Liver (tissue), 9 donors: Measurements from ENCODE around the gene BTRC. TPM values are rescaled to one million over a fixed set of nuclear protein-coding genes. Genes with fewer than 3 reads are reported as not detected.

Experiments used
- DNase-seq: peaks from one replicate; pipeline ENCODE4 v3.0.0-alpha.2; 2017; ENCODE audit warnings: low spot score
- H3K27ac ChIP-seq, 2 donors: one replicate each; pipeline ENCODE4 v1.7.0; 2013; ENCODE audit warnings: inconsistent platforms in 2 of 2, low read length in 2 of 2, control low read depth in 1 of 2, low read depth in 1 of 2, mild to moderate bottlenecking in 1 of 2
- H3K27me3 ChIP-seq, 4 donors: one replicate each; pipeline versions ENCODE4 v1.6.1 to v1.7.0; 2013; ENCODE audit warnings: low read length in 3 of 4, inconsistent platforms in 1 of 4, mild to moderate bottlenecking in 1 of 4, moderate library complexity in 1 of 4; ENCODE audit not compliant: control insufficient read depth in 4 of 4, insufficient read depth in 4 of 4
- H3K36me3 ChIP-seq, 4 donors: one replicate each; pipeline versions ENCODE4 v1.6.1 to v1.7.0; 2013; ENCODE audit warnings: low read length in 3 of 4, mild to moderate bottlenecking in 3 of 4, low read depth in 1 of 4, moderate library complexity in 1 of 4; ENCODE audit not compliant: control insufficient read depth in 4 of 4, insufficient read depth in 3 of 4
- H3K4me1 ChIP-seq, 4 donors: one replicate each; pipeline versions ENCODE4 v1.6.1 to v1.7.0; 2013; ENCODE audit warnings: low read length in 3 of 4, mild to moderate bottlenecking in 3 of 4, moderate library complexity in 1 of 4; ENCODE audit not compliant: control insufficient read depth in 4 of 4, insufficient read depth in 4 of 4
- H3K4me3 ChIP-seq, 3 donors: one replicate each; pipeline versions ENCODE4 v1.6.1 to v1.7.0; 2013; ENCODE audit warnings: low read length in 3 of 3, control low read depth in 1 of 3, low read depth in 1 of 3, mild to moderate bottlenecking in 1 of 3
- H3K9ac ChIP-seq, 2 donors: one replicate each; pipeline ENCODE4 v1.7.0; 2013; ENCODE audit warnings: low read length in 2 of 2, mild to moderate bottlenecking in 2 of 2, moderate library complexity in 2 of 2, control low read depth in 1 of 2, low read depth in 1 of 2
- H3K9me3 ChIP-seq, 4 donors: one replicate each; pipeline versions ENCODE4 v1.6.1 to v1.7.0; 2013; ENCODE audit warnings: low read length in 3 of 4; ENCODE audit not compliant: control insufficient read depth in 4 of 4
- ATF3 ChIP-seq: IDR thresholded peaks from 2 replicates; pipeline ENCODE4 v1.6.1; 2016; ENCODE audit warnings: antibody characterized with exemption
- CTCF ChIP-seq: fragments of 150-350 bp; IDR thresholded peaks from 2 replicates; pipeline ENCODE4 v1.5.1; 2017; ENCODE audit warnings: improper control_type of control experiment, low read depth, low read length; ENCODE audit not compliant: missing input control
- EGR1 ChIP-seq, 2 donors: IDR thresholded peaks; 2 replicates each; pipeline ENCODE4 v1.6.1; 2016 to 2018; ENCODE audit warnings: antibody characterized with exemption in 2 of 2, low read depth in 2 of 2
- FOXA1 ChIP-seq: IDR thresholded peaks from 2 replicates; pipeline ENCODE4 v1.6.1; 2016; ENCODE audit warnings: antibody characterized with exemption
- FOXA2 ChIP-seq: IDR thresholded peaks from 2 replicates; pipeline ENCODE4 v1.6.1; 2016; ENCODE audit warnings: antibody characterized with exemption
- GABPA ChIP-seq, 2 donors: IDR thresholded peaks in 1 of 2; conservative IDR thresholded peaks in 1 of 2; 2 replicates each; pipeline ENCODE4 v1.6.1; 2016; ENCODE audit warnings: antibody characterized with exemption in 2 of 2, mild to moderate bottlenecking in 1 of 2, moderate library complexity in 1 of 2
- HNF4A ChIP-seq, 2 donors: conservative IDR thresholded peaks; 2 replicates each; pipeline ENCODE4 v1.6.1; 2016; ENCODE audit warnings: antibody characterized with exemption in 2 of 2, mild to moderate bottlenecking in 2 of 2
- MAX ChIP-seq: IDR thresholded peaks from 2 replicates; pipeline ENCODE4 v1.6.1; 2016; ENCODE audit warnings: antibody characterized with exemption
- NR2F2 ChIP-seq: IDR thresholded peaks from 2 replicates; pipeline ENCODE4 v1.6.1; 2016; ENCODE audit warnings: antibody characterized with exemption
- RAD21 ChIP-seq, 2 donors: IDR thresholded peaks; 2 replicates each; pipeline ENCODE4 v1.6.1; 2016; ENCODE audit warnings: antibody characterized with exemption in 2 of 2, mild to moderate bottlenecking in 2 of 2
- RXRA ChIP-seq, 2 donors: IDR thresholded peaks; 2 replicates each; pipeline ENCODE4 v1.6.1; 2017 to 2018; ENCODE audit warnings: antibody characterized with exemption in 2 of 2, mild to moderate bottlenecking in 1 of 2
- SP1 ChIP-seq: IDR thresholded peaks from 2 replicates; pipeline ENCODE4 v1.6.1; 2018; ENCODE audit warnings: antibody characterized with exemption, mild to moderate bottlenecking
- WGBS: extraction: QIAGEN DNeasy Blood & Tissue Kit; methylation state at CpG from one replicate; pipeline ENCODE4 v1.1.7; 2013; 5-methylcytosine and 5-hydroxymethylcytosine counted together
- polyA plus RNA-seq, 2 donors: library from polyadenylated mRNA; stranded (reverse) in 1 of 2; unstranded in 1 of 2; fragments of 200-250 nt in 1 of 2; fragments of >200 nt in 1 of 2; fragmentation: Nextera tagmentation in 1 of 2; extraction: Ambion mirVana in 1 of 2; gene quantifications; one replicate each; pipeline versions ENCODE4 v1.2.1 to v1.2.3, GENCODE V29; 2013 to 2015
- total RNA-seq, 2 donors: library from RNA; depleted of rRNA; stranded (reverse); fragments of >200 nt; gene quantifications; one replicate each; pipeline ENCODE4 v1.2.3, GENCODE V29; 2014
- donor health status: healthy.
- donor health status: healthy.
- donor health status: healthy.
- donor health status: healthy.
- donor health status: healthy.

BTRC gene
- total and polyA plus RNA-seq, 4 donors = 2.7 to 28.2 (median 5.9) TPM

GRCh38 chr10:101513733-101514132 is 159.8 kb downstream of the BTRC start:
- DNase-seq = no peak
- H3K27ac ChIP-seq = no peak overlapping the region

GRCh38 chr10:101525848-101526247 is 171.9 kb downstream of the BTRC start:
- Histone ChIP-seq H3K9me3 (no peaks in the 10 kb centered on the region), H3K4me1 (no peaks in the 10 kb centered on the region), H3K9ac (no peak overlapping the region), H3K36me3 (peaks cover 0 to 4% (median under 1%) of the 10 kb centered on the region in 4 donors), H3K27ac (no peak overlapping the region), H3K4me3 (no peak overlapping the region), H3K27me3 (no peaks in the 10 kb centered on the region)
- no peak for TF ChIP-seq FOXA1
- TF ChIP-seq EGR1 (IDR thresholded peaks at IDR 0.05; ENCODE audit: low read depth in 2 of 2) = no peak
- no peak for TF ChIP-seq MAX
- no peak for TF ChIP-seq SP1
- TF ChIP-seq ATF3 = no peak
- no peak for TF ChIP-seq HNF4A (conservative IDR thresholded peaks at IDR 0.05)
- 94% methylated on average over 6 of the region's 6 CpGs for WGBS
- DNase-seq = no peak

More at GRCh38 chr10:101513733-101514132, 159.8 kb downstream of the BTRC start:
- Histone ChIP-seq H3K9me3 (peaks cover 0 to 2% (median 0%) of the 10 kb centered on the region in 4 donors), H3K4me3 (no peak overlapping the region), H3K9ac (no peak overlapping the region), H3K27me3 (no peaks in the 10 kb centered on the region), H3K36me3 (peaks cover 0 to 2% (median 0%) of the 10 kb centered on the region in 4 donors), H3K4me1 (no peaks in the 10 kb centered on the region)
- TF ChIP-seq SP1 (no peak), NR2F2 (no peak), FOXA2 (no peak), GABPA (IDR thresholded peaks at IDR 0.05 in 1 of 2, conservative IDR thresholded peaks at IDR 0.05 in 1 of 2) (no peak)
- WGBS = 97% methylated on average over 2 of the region's 2 CpGs

- Histone ChIP-seq H3K4me3 (no peak overlapping the region), H3K27ac (no peak overlapping the region), H3K9me3 (no peaks in the 10 kb centered on the region), H3K9ac (no peak overlapping the region), H3K4me1 (no peaks in the 10 kb centered on the region), H3K36me3 (peaks cover 5 to 13% (median 8%) of the 10 kb centered on the region in 4 donors), H3K27me3 (no peaks in the 10 kb centered on the region)
- DNase-seq = no peak
- whole genome bisulfite sequencing = 89% methylated on average over 1 of the region's 1 CpG
- TF ChIP-seq MAX (no peak), CTCF (no peak), HNF4A (conservative IDR thresholded peaks at IDR 0.05) (no peak), RAD21 (IDR thresholded peaks at IDR 0.05) (no peak), RXRA (IDR thresholded peaks at IDR 0.05) (no peak)
Observed at GRCh38 chr10:101529207-101529606, 175.2 kb downstream of the BTRC start.
